Keratinocyte (primary cell): ENCODE measurements around the gene BEND4. TPM values are rescaled to one million over a fixed set of nuclear protein-coding genes. Genes with fewer than 3 reads are reported as not detected.

Experiments used
- DNase-seq: peaks from one replicate; pipeline ENCODE4 v3.0.0-alpha.2; 2011; ENCODE audit warnings: low read depth, missing footprints, low spot score
- FAIRE-seq: peaks from 2 replicates; lab custom pipeline; 2011; peaks lifted over from hg19 to GRCh38; lab: Jason Lieb, UNC
- H2AFZ ChIP-seq: 2 replicates; pipeline ENCODE4 v1.6.0; 2012; ENCODE audit warnings: low read length, control low read depth, inconsistent platforms; ENCODE audit not compliant: control insufficient read depth
- H3K27ac ChIP-seq: 2 replicates; pipeline ENCODE4 v1.5.1; 2011; ENCODE audit warnings: low read length; ENCODE audit not compliant: control insufficient read depth, insufficient read depth
- H3K27me3 ChIP-seq: 3 replicates; pipeline ENCODE4 v1.6.0; 2011; ENCODE audit warnings: low read length; ENCODE audit not compliant: control insufficient read depth, insufficient read depth; ENCODE audit errors: extremely low read depth
- H3K36me3 ChIP-seq, 2 experiments: 2 replicates in 1 of 2; 3 replicates in 1 of 2; pipeline ENCODE4 v1.5.1; 2011; ENCODE audit warnings: low read length in 2 of 2, mild to moderate bottlenecking in 1 of 2; ENCODE audit not compliant: control insufficient read depth in 2 of 2, insufficient read depth in 2 of 2; ENCODE audit errors: extremely low read depth in 1 of 2
- H3K4me1 ChIP-seq: 3 replicates; pipeline ENCODE4 v1.5.1; 2011; ENCODE audit warnings: low read length; ENCODE audit not compliant: control insufficient read depth, insufficient read depth; ENCODE audit errors: extremely low read depth
- H3K4me2 ChIP-seq: 3 replicates; pipeline ENCODE4 v1.6.0; 2011; ENCODE audit warnings: low read depth, low read length; ENCODE audit not compliant: control insufficient read depth, insufficient read depth; ENCODE audit errors: extremely low read depth
- H3K4me3 ChIP-seq, 3 experiments: fragments of 200-600 bp in 1 of 3; sonication (generic) in 1 of 3; 2 replicates in 2 of 3; 3 replicates in 1 of 3; pipeline ENCODE4 v1.5.1; 2011 to 2016; ENCODE audit warnings: low read length in 3 of 3, mild to moderate bottlenecking in 3 of 3, control low read depth in 2 of 3, inconsistent platforms in 1 of 3, low read depth in 1 of 3, mixed read lengths in 1 of 3, mixed run types in 1 of 3, moderate library complexity in 1 of 3; ENCODE audit not compliant: control insufficient read depth in 2 of 3, insufficient read depth in 2 of 3; ENCODE audit errors: extremely low read depth in 1 of 3
- H3K79me2 ChIP-seq: 2 replicates; pipeline ENCODE4 v1.6.0; 2012; ENCODE audit warnings: low read length; ENCODE audit not compliant: control insufficient read depth, insufficient read depth
- H3K9ac ChIP-seq: 3 replicates; pipeline ENCODE4 v1.6.0; 2011; ENCODE audit warnings: low read length; ENCODE audit not compliant: control insufficient read depth, insufficient read depth; ENCODE audit errors: extremely low read depth
- H3K9me1 ChIP-seq: 3 replicates; pipeline ENCODE4 v1.6.0; 2011; ENCODE audit warnings: low read length; ENCODE audit not compliant: control insufficient read depth, insufficient read depth; ENCODE audit errors: extremely low read depth
- H3K9me3 ChIP-seq: 2 replicates; pipeline ENCODE4 v1.5.1; 2012; ENCODE audit warnings: low read depth, low read length; ENCODE audit not compliant: control insufficient read depth
- H4K20me1 ChIP-seq: 3 replicates; pipeline ENCODE4 v1.6.0; 2011; ENCODE audit warnings: low read length; ENCODE audit not compliant: control insufficient read depth, insufficient read depth; ENCODE audit errors: extremely low read depth
- EZH2 ChIP-seq: IDR thresholded peaks from one replicate; pipeline ENCODE4 v1.6.1; 2012; ENCODE audit warnings: inconsistent platforms, mild to moderate bottlenecking, low read length, moderate library complexity
- dilution Hi-C: fragments of 300-500 bp; cut with MboI; formaldehyde crosslinking; loops from one replicate; pipeline ENCODE4 v1.7.0; 2020; ENCODE audit warnings: low sequenced_read_pairs; ENCODE audit not compliant: extremely low pct_ligation_motif_present
- polyA plus RNA-seq, 5 experiments: library from polyadenylated mRNA; depleted of rRNA in 3 of 5; stranded (reverse) in 3 of 5; stranded (forward) in 1 of 5; unstranded in 1 of 5; fragments of >200 nt; gene quantifications; 1 replicate in 1 of 5; 2 replicates in 3 of 5; 3 replicates in 1 of 5; pipeline versions ENCODE4 v1.2.1 to v1.2.3, GENCODE V29; 2011 to 2012; ENCODE audit warnings: missing spikeins in 2 of 5, low read depth in 1 of 5, low replicate concordance in 1 of 5
- TF ChIP-seq, protein P1 (sequence below), 3 experiments: IDR thresholded peaks in 1 of 3; conservative IDR thresholded peaks in 1 of 3; optimal IDR thresholded peaks in 1 of 3; 2 replicates in 2 of 3; 3 replicates in 1 of 3; pipeline versions ENCODE3 to v1.5.1; 2011; ENCODE audit warnings: low read length in 3 of 3, mild to moderate bottlenecking in 3 of 3, moderate library complexity in 2 of 3, control low read depth in 1 of 3, inconsistent platforms in 1 of 3; ENCODE audit not compliant: insufficient read depth in 2 of 3; ENCODE audit errors: extremely low read depth in 1 of 3

Gene BEND4
- polyA plus RNA-seq, 1 donor (not counting 4 experiments of a cell fraction or from before 2014, with no cell fraction given), result not detected

GRCh38 chr4:42132099-42132498 is 20.4 kb downstream of the BEND4 start:
- Histone ChIP-seq H2AFZ (no peak overlapping the region), H3K27ac (no peak overlapping the region), H3K9me3 (no peaks in the 10 kb centered on the region), H3K9me1 (no peaks in the 10 kb centered on the region), H3K4me2 (no peak overlapping the region), H4K20me1 (no peaks in the 10 kb centered on the region), H3K4me1 (no peaks in the 10 kb centered on the region), H3K27me3 (no peaks in the 10 kb centered on the region), H3K36me3 (no peaks in the 10 kb centered on the region), H3K79me2 (no peaks in the 10 kb centered on the region), H3K4me3 (no peak overlapping the region), H3K9ac (no peak overlapping the region)
- dilution Hi-C loops, result no loop called here
- FAIRE-seq (no peak), DNase-seq (no peak)
- TF ChIP-seq EZH2, result no peak
- TF ChIP-seq, protein P1, sequence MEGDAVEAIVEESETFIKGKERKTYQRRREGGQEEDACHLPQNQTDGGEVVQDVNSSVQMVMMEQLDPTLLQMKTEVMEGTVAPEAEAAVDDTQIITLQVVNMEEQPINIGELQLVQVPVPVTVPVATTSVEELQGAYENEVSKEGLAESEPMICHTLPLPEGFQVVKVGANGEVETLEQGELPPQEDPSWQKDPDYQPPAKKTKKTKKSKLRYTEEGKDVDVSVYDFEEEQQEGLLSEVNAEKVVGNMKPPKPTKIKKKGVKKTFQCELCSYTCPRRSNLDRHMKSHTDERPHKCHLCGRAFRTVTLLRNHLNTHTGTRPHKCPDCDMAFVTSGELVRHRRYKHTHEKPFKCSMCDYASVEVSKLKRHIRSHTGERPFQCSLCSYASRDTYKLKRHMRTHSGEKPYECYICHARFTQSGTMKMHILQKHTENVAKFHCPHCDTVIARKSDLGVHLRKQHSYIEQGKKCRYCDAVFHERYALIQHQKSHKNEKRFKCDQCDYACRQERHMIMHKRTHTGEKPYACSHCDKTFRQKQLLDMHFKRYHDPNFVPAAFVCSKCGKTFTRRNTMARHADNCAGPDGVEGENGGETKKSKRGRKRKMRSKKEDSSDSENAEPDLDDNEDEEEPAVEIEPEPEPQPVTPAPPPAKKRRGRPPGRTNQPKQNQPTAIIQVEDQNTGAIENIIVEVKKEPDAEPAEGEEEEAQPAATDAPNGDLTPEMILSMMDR (optimal IDR thresholded peaks at IDR 0.05 in 1 of 3, IDR thresholded peaks at IDR 0.05 in 1 of 3, conservative IDR thresholded peaks at IDR 0.05 in 1 of 3; ENCODE audit: extremely low read depth in 1 of 3, insufficient read depth in 2 of 3, low read length in 3 of 3), result no peak

GRCh38 chr4:42123071-42123644 is 29.3 kb downstream of the BEND4 start:
- H3K4me1 ChIP-seq, result no peaks in the 10 kb centered on the region
- H3K36me3 ChIP-seq, result no peaks in the 10 kb centered on the region
- H3K4me2 ChIP-seq, result no peak overlapping the region
- no peaks in the 10 kb centered on the region for H4K20me1 ChIP-seq
- no peak overlapping the region for H3K27ac ChIP-seq
- H3K9ac ChIP-seq, result no peak overlapping the region
- H3K9me3 ChIP-seq, result no peaks in the 10 kb centered on the region
- TF ChIP-seq EZH2, result no peak
- TF ChIP-seq, protein P1 (optimal IDR thresholded peaks at IDR 0.05 in 1 of 3, IDR thresholded peaks at IDR 0.05 in 1 of 3, conservative IDR thresholded peaks at IDR 0.05 in 1 of 3; ENCODE audit: extremely low read depth in 1 of 3, insufficient read depth in 2 of 3, low read length in 3 of 3), result no peak
- H3K4me3 ChIP-seq, result no peak overlapping the region
- no peaks in the 10 kb centered on the region for H3K27me3 ChIP-seq
- no peaks in the 10 kb centered on the region for H3K9me1 ChIP-seq
- no peak overlapping the region for H2AFZ ChIP-seq
- dilution Hi-C loops, result no loop called here
- FAIRE-seq, result no peak
- H3K79me2 ChIP-seq, result no peaks in the 10 kb centered on the region
- no peak for DNase-seq
